ENCODE data around the gene RRAS. TPM values are rescaled to one million over a fixed set of nuclear protein-coding genes. Genes with fewer than 3 reads are reported as not detected.

RRAS gene
- total RNA-seq, 1 experiment from 2014 or later: 55.9 TPM

GRCh38 chr19:49660338-49660961 lies 20.5 kb upstream of the RRAS start:
- Histone ChIP-seq H3K4me1 (ENCODE audit: control insufficient read depth in 1 of 2, insufficient read depth in 2 of 2, low read length in 2 of 2) (peaks cover 0 to 11% of the 10 kb centered on the region in 2 experiments; a peak in 3 of 4 replicates), H3K36me3 (ENCODE audit: control insufficient read depth in 1 of 2, insufficient read depth in 2 of 2, low read length in 2 of 2) (peaks cover 12 to 56% of the 10 kb centered on the region in 2 experiments; a peak in 3 of 4 replicates), H3K9me3 (ENCODE audit: control insufficient read depth in 1 of 2, insufficient read depth in 1 of 2, low read depth in 1 of 2, low read length in 2 of 2) (no peaks in the 10 kb centered on the region), H4K20me1 (ENCODE audit: insufficient read depth) (no peaks in the 10 kb centered on the region), H3K27ac (ENCODE audit: low read depth, low read length) (no peak overlapping the region), H3K27me3 (ENCODE audit: insufficient read depth, low read length) (no peaks in the 10 kb centered on the region), H3K9ac (ENCODE audit: low read length) (no peak overlapping the region), H2AFZ (ENCODE audit: low read depth, low read length, poor library complexity, severe bottlenecking) (no peak overlapping the region), H3K9me2 (ENCODE audit: insufficient read depth) (no peaks in the 10 kb centered on the region), H3K79me2 (ENCODE audit: insufficient read depth, low read length) (peaks cover 23% of the 10 kb centered on the region; the same call in 1 of the 2 replicates), H3K4me2 (ENCODE audit: low read length) (no peak overlapping the region), H3K4me3 (replicated peaks in 1 of 2; ENCODE audit: low read depth in 1 of 2, low read length in 2 of 2) (no peak overlapping the region)
- RAD21 ChIA-PET (ENCODE audit: low non-redundant PET in 1 of 2, low total read pairs in 2 of 2, uncharacterized antibody in 2 of 2, unreplicated experiment in 2 of 2): no interaction called here
- TF ChIP-seq ZNF274 (IDR thresholded peaks at IDR 0.05; ENCODE audit: low read depth, low read length): no peak
- no peak for TF ChIP-seq CBX3 (IDR thresholded peaks at IDR 0.05; ENCODE audit: low read depth)
- TF ChIP-seq CEBPB (IDR thresholded peaks at IDR 0.05; ENCODE audit: low read depth): no peak
- TF ChIP-seq ELF1 (IDR thresholded peaks at IDR 0.05; ENCODE audit: borderline replicate concordance, low read depth): no peak
- no peak for TF ChIP-seq POLR2A (IDR thresholded peaks at IDR 0.05; ENCODE audit: borderline replicate concordance, extremely low read depth, insufficient read depth, insufficient read length)
- no peak for TF ChIP-seq JUND (IDR thresholded peaks at IDR 0.05)
- TF ChIP-seq, protein P1, sequence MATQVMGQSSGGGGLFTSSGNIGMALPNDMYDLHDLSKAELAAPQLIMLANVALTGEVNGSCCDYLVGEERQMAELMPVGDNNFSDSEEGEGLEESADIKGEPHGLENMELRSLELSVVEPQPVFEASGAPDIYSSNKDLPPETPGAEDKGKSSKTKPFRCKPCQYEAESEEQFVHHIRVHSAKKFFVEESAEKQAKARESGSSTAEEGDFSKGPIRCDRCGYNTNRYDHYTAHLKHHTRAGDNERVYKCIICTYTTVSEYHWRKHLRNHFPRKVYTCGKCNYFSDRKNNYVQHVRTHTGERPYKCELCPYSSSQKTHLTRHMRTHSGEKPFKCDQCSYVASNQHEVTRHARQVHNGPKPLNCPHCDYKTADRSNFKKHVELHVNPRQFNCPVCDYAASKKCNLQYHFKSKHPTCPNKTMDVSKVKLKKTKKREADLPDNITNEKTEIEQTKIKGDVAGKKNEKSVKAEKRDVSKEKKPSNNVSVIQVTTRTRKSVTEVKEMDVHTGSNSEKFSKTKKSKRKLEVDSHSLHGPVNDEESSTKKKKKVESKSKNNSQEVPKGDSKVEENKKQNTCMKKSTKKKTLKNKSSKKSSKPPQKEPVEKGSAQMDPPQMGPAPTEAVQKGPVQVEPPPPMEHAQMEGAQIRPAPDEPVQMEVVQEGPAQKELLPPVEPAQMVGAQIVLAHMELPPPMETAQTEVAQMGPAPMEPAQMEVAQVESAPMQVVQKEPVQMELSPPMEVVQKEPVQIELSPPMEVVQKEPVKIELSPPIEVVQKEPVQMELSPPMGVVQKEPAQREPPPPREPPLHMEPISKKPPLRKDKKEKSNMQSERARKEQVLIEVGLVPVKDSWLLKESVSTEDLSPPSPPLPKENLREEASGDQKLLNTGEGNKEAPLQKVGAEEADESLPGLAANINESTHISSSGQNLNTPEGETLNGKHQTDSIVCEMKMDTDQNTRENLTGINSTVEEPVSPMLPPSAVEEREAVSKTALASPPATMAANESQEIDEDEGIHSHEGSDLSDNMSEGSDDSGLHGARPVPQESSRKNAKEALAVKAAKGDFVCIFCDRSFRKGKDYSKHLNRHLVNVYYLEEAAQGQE (IDR thresholded peaks at IDR 0.05; ENCODE audit: low read depth): no peak
- TF ChIP-seq, protein P2, sequence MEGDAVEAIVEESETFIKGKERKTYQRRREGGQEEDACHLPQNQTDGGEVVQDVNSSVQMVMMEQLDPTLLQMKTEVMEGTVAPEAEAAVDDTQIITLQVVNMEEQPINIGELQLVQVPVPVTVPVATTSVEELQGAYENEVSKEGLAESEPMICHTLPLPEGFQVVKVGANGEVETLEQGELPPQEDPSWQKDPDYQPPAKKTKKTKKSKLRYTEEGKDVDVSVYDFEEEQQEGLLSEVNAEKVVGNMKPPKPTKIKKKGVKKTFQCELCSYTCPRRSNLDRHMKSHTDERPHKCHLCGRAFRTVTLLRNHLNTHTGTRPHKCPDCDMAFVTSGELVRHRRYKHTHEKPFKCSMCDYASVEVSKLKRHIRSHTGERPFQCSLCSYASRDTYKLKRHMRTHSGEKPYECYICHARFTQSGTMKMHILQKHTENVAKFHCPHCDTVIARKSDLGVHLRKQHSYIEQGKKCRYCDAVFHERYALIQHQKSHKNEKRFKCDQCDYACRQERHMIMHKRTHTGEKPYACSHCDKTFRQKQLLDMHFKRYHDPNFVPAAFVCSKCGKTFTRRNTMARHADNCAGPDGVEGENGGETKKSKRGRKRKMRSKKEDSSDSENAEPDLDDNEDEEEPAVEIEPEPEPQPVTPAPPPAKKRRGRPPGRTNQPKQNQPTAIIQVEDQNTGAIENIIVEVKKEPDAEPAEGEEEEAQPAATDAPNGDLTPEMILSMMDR (IDR thresholded peaks at IDR 0.05 in 2 of 3, conservative IDR thresholded peaks at IDR 0.05 in 1 of 3; ENCODE audit: borderline replicate concordance in 1 of 3, insufficient read depth in 1 of 3, low read depth in 2 of 3, low read length in 2 of 3): no peak
- TF ChIP-seq RAD21 (IDR thresholded peaks at IDR 0.05; ENCODE audit: low read depth): no peak
- BruUV-seq (replicated peaks): no TSS peak
- no peak for DNase-seq (ENCODE audit: low read depth, low spot score)
- ATAC-seq: no peak
- intact Hi-C loops (cut with micrococcal nuclease): no loop called here
- CTCF ChIA-PET: no interaction called here
- POLR2A ChIA-PET: interaction anchor here (1.8 to 2.8 kb wide), 2 partner anchors 20 kb away, joined by 8 read pairs; partner anchors contain the start of genes RRAS and SCAF1

Measured in HCT116 (cell line).